Measurements from ENCODE around the gene WWOX.

DNA sequence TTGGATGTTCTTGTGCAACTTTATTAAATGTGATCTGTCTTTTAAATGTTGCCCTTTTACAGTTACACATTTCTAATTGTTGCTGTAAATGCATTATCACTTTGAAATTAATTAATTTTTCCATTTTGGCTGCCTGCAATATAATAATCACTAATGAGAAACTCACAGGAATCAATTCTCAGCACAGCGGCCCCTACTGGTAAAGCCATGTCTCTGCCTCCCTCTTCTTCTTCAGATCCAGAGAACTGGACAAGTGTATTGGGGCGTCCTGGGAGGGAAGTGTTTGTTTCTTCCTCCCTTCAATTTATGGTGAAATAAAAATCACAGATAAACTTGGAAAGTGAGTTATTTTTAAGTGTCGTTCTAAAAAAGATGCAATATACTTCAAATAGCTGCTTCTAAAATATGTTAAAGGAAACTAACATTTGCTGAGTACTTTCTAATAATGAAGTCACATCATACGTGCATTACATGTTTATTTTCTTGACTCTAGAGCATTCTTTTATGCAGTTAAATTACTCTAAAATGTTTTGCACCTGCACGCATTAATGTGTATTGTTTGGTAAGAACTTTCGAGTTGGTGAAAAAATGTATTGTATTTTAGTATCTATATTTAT is 338.0 kb downstream of the WWOX start:
- no peak for TF ChIP-seq POLR2AphosphoS5 (IDR thresholded peaks at IDR 0.05)
- TF ChIP-seq, protein P1, sequence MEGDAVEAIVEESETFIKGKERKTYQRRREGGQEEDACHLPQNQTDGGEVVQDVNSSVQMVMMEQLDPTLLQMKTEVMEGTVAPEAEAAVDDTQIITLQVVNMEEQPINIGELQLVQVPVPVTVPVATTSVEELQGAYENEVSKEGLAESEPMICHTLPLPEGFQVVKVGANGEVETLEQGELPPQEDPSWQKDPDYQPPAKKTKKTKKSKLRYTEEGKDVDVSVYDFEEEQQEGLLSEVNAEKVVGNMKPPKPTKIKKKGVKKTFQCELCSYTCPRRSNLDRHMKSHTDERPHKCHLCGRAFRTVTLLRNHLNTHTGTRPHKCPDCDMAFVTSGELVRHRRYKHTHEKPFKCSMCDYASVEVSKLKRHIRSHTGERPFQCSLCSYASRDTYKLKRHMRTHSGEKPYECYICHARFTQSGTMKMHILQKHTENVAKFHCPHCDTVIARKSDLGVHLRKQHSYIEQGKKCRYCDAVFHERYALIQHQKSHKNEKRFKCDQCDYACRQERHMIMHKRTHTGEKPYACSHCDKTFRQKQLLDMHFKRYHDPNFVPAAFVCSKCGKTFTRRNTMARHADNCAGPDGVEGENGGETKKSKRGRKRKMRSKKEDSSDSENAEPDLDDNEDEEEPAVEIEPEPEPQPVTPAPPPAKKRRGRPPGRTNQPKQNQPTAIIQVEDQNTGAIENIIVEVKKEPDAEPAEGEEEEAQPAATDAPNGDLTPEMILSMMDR (IDR thresholded peaks at IDR 0.05 in 8 of 11, conservative IDR thresholded peaks at IDR 0.05 in 3 of 11), result peak in 10 of 11 experiments; percentile 11 to 85 (median 76)
